Measurements from ENCODE around the gene INSIG1.

GRCh38 chr7:155309021-155309338 is 11.3 kb downstream of the INSIG1 start:
- TF ChIP-seq CTCF (IDR thresholded peaks at IDR 0.05) (no peak), POLR2A (IDR thresholded peaks at IDR 0.05) (no peak)

Measured in esophagus squamous epithelium (tissue), 4 donors.